Uterus (tissue), 2 donors: Measurements from ENCODE around the gene ANKRD29.

ENCODE experiments used
- CTCF ChIP-seq, 4 experiments: fragments of 200-600 bp in 2 of 4; fragments of 450-650 bp in 2 of 4; sonication (generic) in 2 of 4; IDR thresholded peaks; one replicate each; pipeline ENCODE4 v1.5.1; 2016 to 2019; ENCODE audit warnings: antibody characterized with exemption in 4 of 4, mild to moderate bottlenecking in 2 of 4, moderate library complexity in 1 of 4
- POLR2A ChIP-seq, 2 donors: fragments of 450-650 bp; IDR thresholded peaks; one replicate each; pipeline ENCODE4 v1.6.1; 2016; ENCODE audit warnings: antibody characterized with exemption in 2 of 2, mild to moderate bottlenecking in 1 of 2, moderate library complexity in 1 of 2

- TF ChIP-seq CTCF (IDR thresholded peaks at IDR 0.05) (no peak), POLR2A (IDR thresholded peaks at IDR 0.05) (no peak)
These were observed 21.0 kb upstream of the ANKRD29 start for GRCh38 chr18:23683671-23684070.
